Measurements from ENCODE around the gene LDLRAD4.

Gene LDLRAD4

GRCh38 chr18:13528739-13529392 is 310.3 kb downstream of the LDLRAD4 start:
- Histone ChIP-seq H3K4me1 (peaks cover 0 to 10% (median 6%) of the 10 kb centered on the region in 4 donors), H3K27ac (no peak overlapping the region), H3K27me3 (no peaks in the 10 kb centered on the region), H3K9me3 (no peaks in the 10 kb centered on the region), H3K36me3 (peaks cover 0 to 20% (median 0%) of the 10 kb centered on the region in 3 donors), H3K4me3 (no peak overlapping the region)
- intact Hi-C loops (cut with DNase I; ENCODE audit: low total_unique reads) = no loop called here
- DNase-seq = no peak
- TF ChIP-seq CTCF (IDR thresholded peaks at IDR 0.05) = no peak

- no peaks in the 10 kb centered on the region for H3K9me3 ChIP-seq
- no peak for DNase-seq
- H3K4me3 ChIP-seq = peak overlapping the region in 1 of 2 donors; percentile 9
- H3K27ac ChIP-seq = peak overlapping the region; percentile 69 to 70
- peaks cover 0 to 10% (median 6%) of the 10 kb centered on the region in 4 donors for H3K4me1 ChIP-seq
- H3K36me3 ChIP-seq = peaks cover 0 to 17% (median 0%) of the 10 kb centered on the region in 3 donors
- intact Hi-C loops (cut with DNase I; ENCODE audit: low total_unique reads) = no loop called here
- no peaks in the 10 kb centered on the region for H3K27me3 ChIP-seq
- no peak for TF ChIP-seq CTCF (IDR thresholded peaks at IDR 0.05)
Observed at GRCh38 chr18:13530033-13530878, 311.7 kb downstream of the LDLRAD4 start.

- Histone ChIP-seq H3K4me1 (peaks cover 0 to 10% (median 6%) of the 10 kb centered on the region in 4 donors), H3K27ac (peak overlapping the region; percentile 69 to 70), H3K36me3 (peaks cover 0 to 13% (median 0%) of the 10 kb centered on the region in 3 donors), H3K27me3 (no peaks in the 10 kb centered on the region), H3K9me3 (no peaks in the 10 kb centered on the region), H3K4me3 (peak overlapping the region in 1 of 2 donors; percentile 9)
- intact Hi-C loops (cut with DNase I; ENCODE audit: low total_unique reads) = no loop called here
- TF ChIP-seq CTCF (IDR thresholded peaks at IDR 0.05) = peak; percentile 73 to 79
- DNase-seq = peak; percentile 84 to 90
Observed at GRCh38 chr18:13530879-13531387, 312.4 kb downstream of the LDLRAD4 start.

- Histone ChIP-seq H3K27ac (no peak overlapping the region), H3K27me3 (no peaks in the 10 kb centered on the region), H3K4me3 (no peak overlapping the region), H3K4me1 (peaks cover 0 to 10% (median 6%) of the 10 kb centered on the region in 4 donors), H3K9me3 (no peaks in the 10 kb centered on the region), H3K36me3 (peaks cover 0 to 13% (median 0%) of the 10 kb centered on the region in 3 donors)
- TF ChIP-seq CTCF (IDR thresholded peaks at IDR 0.05) = no peak
- DNase-seq = no peak
- intact Hi-C loops (cut with DNase I; ENCODE audit: low total_unique reads) = loop anchor here (2.0 kb wide), 1 partner anchor 315 kb away; no protein-coding TSS in a partner anchor
Observed at GRCh38 chr18:13531681-13532325, 313.2 kb downstream of the LDLRAD4 start.

GRCh38 chr18:13532406-13533075 is 314.0 kb downstream of the LDLRAD4 start:
- intact Hi-C loops (cut with DNase I; ENCODE audit: low total_unique reads) = loop anchor here (2.0 kb wide), 1 partner anchor 316 kb away; no protein-coding TSS in a partner anchor
- Histone ChIP-seq H3K27me3 (no peaks in the 10 kb centered on the region), H3K9me3 (no peaks in the 10 kb centered on the region), H3K36me3 (peaks cover 0 to 7% (median 0%) of the 10 kb centered on the region in 3 donors), H3K4me1 (peaks cover 0 to 10% (median 6%) of the 10 kb centered on the region in 4 donors), H3K27ac (no peak overlapping the region), H3K4me3 (no peak overlapping the region)
- TF ChIP-seq CTCF (IDR thresholded peaks at IDR 0.05) = no peak
- no peak for DNase-seq

Measured in tibial artery (tissue), 4 donors.